ENCODE data around the gene PRKAG2.

DNA sequence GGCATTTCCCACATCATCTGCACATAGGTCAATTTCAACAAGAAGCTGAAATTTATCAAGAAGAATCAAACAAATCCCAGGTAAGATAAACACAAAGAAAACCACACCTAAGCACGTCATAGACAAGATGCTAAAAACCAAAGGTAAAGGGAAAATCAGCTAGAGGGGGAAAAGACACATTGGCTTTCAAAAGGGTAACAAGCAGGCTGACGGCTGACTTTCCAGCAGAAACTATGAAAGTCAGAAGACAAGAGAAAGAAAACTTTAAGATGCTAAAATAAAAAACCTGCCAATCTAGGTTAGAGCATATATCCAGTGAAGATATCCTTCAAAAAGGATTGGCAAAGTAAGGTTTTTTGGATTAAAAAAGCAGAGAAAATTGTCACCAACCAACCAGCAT lies 297.3 kb downstream of the PRKAG2 start:
- TF ChIP-seq CTCF (IDR thresholded peaks at IDR 0.05) (no peak), POLR2A (IDR thresholded peaks at IDR 0.05) (no peak)

Measured in breast epithelium (tissue), 3 donors.